22Rv1 (cell line): ENCODE results near the gene USP20.

Experiments used
- ZFX ChIP-seq: fragments of 450-650 bp; IDR thresholded peaks from 2 replicates; pipeline ENCODE4 v1.6.1; 2017; ENCODE audit warnings: antibody characterized with exemption, borderline replicate concordance
- TF ChIP-seq, protein P1 (sequence below): fragments of 450-650 bp; IDR thresholded peaks from 2 replicates; pipeline ENCODE4 v1.5.1; 2017; ENCODE audit warnings: mild to moderate bottlenecking

- TF ChIP-seq, protein P1, sequence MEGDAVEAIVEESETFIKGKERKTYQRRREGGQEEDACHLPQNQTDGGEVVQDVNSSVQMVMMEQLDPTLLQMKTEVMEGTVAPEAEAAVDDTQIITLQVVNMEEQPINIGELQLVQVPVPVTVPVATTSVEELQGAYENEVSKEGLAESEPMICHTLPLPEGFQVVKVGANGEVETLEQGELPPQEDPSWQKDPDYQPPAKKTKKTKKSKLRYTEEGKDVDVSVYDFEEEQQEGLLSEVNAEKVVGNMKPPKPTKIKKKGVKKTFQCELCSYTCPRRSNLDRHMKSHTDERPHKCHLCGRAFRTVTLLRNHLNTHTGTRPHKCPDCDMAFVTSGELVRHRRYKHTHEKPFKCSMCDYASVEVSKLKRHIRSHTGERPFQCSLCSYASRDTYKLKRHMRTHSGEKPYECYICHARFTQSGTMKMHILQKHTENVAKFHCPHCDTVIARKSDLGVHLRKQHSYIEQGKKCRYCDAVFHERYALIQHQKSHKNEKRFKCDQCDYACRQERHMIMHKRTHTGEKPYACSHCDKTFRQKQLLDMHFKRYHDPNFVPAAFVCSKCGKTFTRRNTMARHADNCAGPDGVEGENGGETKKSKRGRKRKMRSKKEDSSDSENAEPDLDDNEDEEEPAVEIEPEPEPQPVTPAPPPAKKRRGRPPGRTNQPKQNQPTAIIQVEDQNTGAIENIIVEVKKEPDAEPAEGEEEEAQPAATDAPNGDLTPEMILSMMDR: no peak
- no peak for TF ChIP-seq ZFX
Measured at GRCh38 chr9:129861447-129861827, 26.2 kb downstream of the USP20 start.
